ENCODE data around the gene CPD. TPM values are rescaled to one million over a fixed set of nuclear protein-coding genes. Genes with fewer than 3 reads are reported as not detected.

The CPD gene
- total and polyA plus RNA-seq, 9 of the 15 experiments (the other 6 are each of a cell fraction or from before 2014, with no cell fraction given), result 4.5 to 24.4 (median 20.4) TPM

GRCh38 chr17:30450125-30451027 lies 71.6 kb downstream of the CPD start (continued):
- TF ChIP-seq ARID4B (CRISPR knock-in tag; IDR thresholded peaks at IDR 0.05), result no peak
- no peak for TF ChIP-seq KHSRP (IDR thresholded peaks at IDR 0.05)
- no peak for TF ChIP-seq PBX2 (CRISPR knock-in tag; IDR thresholded peaks at IDR 0.05; ENCODE audit: low read depth)
- no peak for TF ChIP-seq PBX2 (tag; conservative IDR thresholded peaks at IDR 0.05; ENCODE audit: low read depth)
